Fibroblast of skin of abdomen (primary cell): ENCODE data around the gene STAP2.

Source experiments
- DNase-seq: peaks from one replicate; pipeline ENCODE4 v3.0.0-alpha.2; 2013

Gene STAP2

DNA sequence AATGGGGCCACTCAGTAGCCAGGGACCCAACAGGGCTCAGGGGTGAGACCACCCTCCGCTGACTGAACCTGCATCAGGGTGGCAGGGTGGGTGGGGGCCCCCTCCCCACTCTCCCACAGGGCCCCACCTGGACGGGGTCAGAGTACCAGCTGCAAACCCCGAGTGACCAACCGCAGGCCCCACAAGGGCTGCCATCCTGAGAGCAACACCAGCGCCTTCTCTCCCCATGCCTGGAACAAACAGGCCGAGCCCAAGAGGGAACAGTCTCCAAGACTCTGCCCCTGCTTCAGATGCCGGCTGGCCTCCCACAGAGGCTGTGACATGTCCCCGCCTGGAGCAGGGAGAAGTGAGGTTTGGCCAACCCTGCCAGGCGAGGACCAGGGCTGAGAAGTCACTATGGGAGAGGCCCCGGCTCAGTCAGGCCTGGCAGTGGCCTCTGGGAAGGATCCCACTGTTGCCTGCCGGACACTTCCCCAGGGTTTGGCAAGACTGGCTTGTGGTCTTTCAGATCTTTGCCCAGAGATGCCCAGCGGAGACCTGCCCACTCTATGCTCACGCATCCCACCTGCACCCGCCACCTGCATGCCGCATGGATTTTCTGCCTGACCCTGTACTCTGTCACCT is 31.9 kb upstream of the STAP2 start:
- no peak for DNase-seq

DNA sequence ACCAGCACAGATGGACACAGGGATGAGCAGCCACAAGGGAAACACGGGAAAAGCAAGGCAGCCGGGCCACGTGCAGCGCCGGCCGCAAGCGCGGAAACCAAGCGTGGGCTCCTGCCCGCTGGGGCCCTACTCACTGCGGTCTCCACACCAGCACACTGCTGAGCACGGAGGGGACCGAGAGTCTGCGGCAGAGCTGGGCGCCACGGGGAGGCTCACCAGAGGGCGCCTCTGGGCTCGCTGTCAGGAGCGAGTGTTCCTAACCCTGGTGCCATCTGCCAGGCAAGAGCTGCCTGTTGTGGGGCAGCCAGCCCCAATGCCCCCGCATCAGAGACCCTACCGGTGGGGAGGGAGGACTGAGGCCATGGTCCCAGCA is 31.2 kb upstream of the STAP2 start:
- no peak for DNase-seq

GRCh38 chr19:4369109-4369887 is 30.7 kb upstream of the STAP2 start:
- DNase-seq, result no peak

DNA sequence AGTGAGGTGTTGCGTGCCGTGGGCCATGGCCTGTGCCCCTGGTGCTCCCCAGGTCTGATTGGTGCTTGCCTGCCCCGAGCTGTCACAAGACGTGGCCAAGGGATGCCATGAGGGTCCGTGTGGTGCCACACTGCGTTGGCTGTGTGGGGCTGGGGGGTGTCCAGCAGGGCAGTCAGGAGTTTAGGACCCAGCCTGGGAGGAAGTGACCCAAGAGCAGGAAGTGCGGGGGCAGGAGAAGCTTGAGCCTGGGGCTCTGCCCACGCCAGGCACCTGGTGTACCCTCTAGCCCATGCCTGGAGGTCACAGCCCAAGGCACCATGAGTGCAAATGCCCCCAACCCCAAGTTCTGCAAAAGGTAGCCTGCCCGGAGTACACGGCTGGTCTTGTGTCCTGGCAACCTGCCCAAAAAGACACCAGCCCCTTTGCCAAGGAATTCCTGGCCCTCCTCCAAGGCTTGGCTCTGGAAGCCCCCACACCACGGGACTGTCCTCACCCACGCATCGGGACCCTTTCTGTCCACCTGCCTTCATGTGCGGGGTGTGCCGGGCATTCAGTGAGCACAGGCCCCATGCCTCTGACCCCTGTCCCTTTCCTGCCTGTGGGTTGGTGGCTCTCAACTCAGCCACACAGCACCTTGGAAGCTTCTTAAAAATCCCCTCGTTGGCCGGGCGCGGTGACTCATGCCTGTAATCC is 29.6 kb upstream of the STAP2 start:
- no peak for DNase-seq

- DNase-seq, result no peak
Observed at GRCh38 chr19:4367781-4368127, 29.1 kb upstream of the STAP2 start.

- no peak for DNase-seq
Observed at GRCh38 chr19:4367336-4367723, 28.7 kb upstream of the STAP2 start.

GRCh38 chr19:4366666-4367335 is 28.2 kb upstream of the STAP2 start:
- no peak for DNase-seq

GRCh38 chr19:4365791-4366665 is 27.4 kb upstream of the STAP2 start:
- DNase-seq, result no peak

DNA sequence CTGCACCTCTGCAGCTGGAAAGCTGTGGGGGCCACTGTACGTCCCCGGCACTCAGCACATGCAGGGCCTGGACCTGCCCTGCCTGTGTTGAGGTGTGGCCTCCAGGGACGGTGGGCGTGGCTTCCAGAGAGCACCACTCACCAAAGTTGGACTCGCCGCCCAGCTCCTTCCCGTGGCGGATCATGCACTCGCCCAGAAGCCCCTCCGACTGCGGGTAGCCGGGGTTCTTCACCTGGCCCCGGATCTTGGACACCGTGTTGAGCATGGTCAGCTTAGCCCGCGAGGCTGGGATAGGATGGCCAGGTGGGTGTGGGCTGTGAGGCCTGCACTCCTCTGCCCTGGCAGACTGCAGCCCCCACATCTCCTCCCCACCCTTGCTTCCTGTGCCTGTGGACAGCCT is 26.7 kb upstream of the STAP2 start:
- no peak for DNase-seq

DNA sequence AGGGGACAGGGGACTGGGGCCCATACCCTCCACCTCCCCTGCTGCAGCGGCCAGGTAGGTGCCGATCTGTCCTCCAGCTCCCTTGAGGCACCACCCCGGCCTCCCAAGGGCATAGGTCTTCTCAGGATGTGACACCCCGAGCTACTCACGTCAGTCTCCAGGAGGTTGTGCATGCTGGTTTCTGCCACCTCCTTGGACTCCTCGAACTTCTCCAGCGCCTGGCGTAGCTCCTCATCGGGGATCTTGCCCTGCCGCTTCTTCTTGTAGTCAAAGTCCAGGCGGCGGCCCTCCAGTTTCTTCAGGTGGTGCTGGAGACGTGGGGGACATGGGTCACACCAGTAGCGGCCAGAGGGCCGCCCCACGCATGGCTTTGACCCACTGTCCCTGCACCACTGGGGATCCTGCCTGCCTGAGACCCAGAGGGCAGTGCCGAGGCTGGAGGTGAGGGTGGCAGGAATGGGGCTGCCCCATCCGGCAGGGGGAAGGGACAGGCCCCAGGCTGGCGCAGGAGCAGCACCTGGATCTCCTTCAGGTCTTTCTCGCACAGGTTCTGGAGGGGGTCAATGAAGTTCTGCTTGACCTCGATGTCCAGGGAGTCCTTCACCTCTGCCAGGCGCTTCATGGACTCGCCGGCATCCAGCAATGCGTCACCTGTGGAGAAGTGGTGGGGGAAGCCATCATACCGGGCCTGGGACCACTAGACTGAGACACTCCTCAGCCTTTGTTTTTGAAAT is 25.1 kb upstream of the STAP2 start:
- DNase-seq, result no peak

GRCh38 chr19:4362831-4363545 is 24.4 kb upstream of the STAP2 start:
- no peak for DNase-seq

DNA sequence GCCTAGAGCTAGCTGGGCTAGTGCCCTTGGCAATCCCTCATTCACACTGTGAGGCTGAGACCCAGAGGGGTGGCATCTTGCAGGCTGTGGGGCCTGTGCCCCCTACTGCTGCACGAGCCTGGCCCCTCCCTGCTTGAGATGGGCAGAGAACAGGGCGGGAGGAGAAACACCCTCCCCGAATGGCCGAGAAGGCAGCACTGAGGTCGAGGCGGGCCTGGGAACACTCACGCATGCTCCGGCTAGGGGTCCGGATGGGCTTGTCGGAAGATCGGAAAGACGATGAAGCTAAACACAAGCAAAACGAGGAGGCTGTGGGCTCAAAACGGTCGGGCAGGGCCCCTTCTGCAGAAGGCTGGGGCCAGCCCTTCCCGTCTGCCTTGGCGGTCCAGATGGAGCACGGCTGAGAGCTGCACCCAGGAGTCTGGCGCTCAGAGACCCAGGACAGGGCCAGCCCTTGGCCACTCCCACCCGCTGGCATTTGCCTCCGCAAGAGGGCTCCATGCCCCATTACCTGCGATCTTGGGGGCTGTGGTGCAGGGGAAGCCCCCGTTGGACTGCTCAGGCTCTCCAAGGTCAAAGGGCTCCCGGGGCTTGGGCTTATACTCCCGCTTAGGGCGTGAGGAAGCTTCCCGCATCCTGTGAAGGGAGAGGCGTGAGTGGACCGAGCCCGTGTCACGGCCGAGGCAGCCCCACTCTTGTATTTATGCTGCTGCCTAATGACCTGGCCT is 23.6 kb upstream of the STAP2 start:
- no peak for DNase-seq

DNA sequence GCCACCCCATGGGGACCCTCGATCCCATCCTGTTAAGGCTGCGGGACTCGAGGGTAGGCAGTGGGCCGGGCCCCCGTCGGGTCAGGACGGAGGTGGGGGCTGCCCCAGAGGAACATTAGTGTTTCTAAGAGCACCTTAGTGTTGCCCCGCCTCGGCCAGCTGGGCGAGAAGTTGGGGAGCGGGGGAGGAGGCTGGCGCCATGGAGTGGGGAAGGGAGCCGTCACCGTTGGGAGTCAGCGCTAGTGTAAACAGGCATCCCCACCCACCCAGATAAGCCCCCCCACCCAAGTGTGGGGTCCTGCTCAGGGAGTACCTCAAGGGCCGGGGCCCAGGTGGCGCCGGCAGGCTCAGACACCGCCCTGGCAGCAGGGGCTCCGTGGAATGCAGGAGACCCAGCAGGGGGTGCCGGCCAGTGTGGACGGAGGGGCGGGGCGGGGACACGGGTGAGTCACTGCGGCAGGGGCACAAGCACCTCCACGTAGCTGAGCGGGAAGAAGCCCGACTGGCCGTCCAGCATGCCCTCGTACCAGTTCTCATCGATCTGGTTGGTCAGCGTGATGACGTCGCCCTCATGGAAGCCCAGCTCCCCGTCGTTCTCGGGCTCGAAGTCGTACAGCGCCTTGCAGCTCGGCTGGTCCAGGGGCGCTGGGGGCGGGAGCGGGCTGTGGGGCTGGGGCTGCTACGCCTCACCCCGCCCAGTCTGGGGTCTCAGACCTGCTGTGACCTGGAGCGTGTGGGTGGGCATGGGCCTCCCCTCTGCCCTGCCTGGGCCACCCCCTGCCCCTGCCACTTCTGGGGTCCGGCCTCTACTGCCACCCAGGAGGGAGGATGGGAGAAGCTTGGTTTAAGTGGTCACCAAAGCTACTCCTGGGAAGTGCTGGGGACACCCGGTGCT is 22.8 kb upstream of the STAP2 start:
- DNase-seq, result no peak

- DNase-seq, result no peak
Observed at GRCh38 chr19:4360641-4361151, 22.1 kb upstream of the STAP2 start.

GRCh38 chr19:4360081-4360569 is 21.5 kb upstream of the STAP2 start:
- no peak for DNase-seq

DNA sequence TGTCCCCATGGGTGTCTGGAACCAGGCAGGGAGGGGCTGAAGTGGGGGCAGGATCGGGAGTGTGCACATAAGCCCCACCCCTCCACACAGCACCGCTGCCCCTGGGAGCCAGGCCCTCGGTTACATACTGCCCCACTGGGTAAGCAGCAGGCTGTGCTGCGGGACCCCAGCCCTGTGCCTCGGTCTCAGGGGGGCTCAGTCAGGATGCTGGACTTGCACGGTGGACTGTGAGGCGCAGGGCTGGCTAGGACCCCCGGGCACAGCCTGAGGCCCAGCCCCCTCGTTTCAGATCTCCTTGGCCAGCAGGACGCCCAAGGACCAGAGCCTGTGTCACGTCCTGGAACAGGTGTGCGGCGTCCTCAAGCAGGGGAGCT is 21.0 kb upstream of the STAP2 start:
- DNase-seq, result no peak

- DNase-seq, result no peak
Observed at GRCh38 chr19:4358709-4359626, 20.3 kb upstream of the STAP2 start.

DNA sequence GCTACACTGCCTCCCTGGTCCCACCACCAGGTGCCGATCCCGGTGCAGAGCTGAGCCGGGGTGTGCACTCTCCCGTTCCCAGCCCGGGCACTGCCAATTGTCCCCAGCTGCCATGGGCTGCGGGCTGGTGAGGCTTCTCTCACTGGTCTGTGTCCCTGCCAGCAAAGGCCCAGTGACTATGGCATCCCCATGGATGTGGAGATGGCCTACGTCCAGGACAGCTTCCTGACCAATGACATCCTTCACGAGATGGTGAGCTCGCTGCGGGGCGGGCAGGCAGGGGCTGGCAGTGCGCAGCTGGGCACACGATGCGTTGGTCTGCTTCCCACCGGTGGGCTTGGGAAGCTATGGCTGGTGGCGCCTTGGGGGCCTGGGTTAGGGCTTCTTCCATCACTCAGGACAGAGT is 19.3 kb upstream of the STAP2 start:
- no peak for DNase-seq
